Liver (tissue), 2 donors: ENCODE data around the gene ABCC9.

Experiments
- CTCF ChIP-seq: fragments of 150-350 bp; IDR thresholded peaks from 2 replicates; pipeline ENCODE4 v1.5.1; 2017; ENCODE audit warnings: improper control_type of control experiment, low read depth, low read length; ENCODE audit not compliant: missing input control
- FOXA1 ChIP-seq: IDR thresholded peaks from 2 replicates; pipeline ENCODE4 v1.6.1; 2016; ENCODE audit warnings: antibody characterized with exemption
- MAX ChIP-seq: IDR thresholded peaks from 2 replicates; pipeline ENCODE4 v1.6.1; 2016; ENCODE audit warnings: antibody characterized with exemption
- REST ChIP-seq: IDR thresholded peaks from 2 replicates; pipeline ENCODE4 v1.6.1; 2016; ENCODE audit warnings: antibody characterized with exemption, mild to moderate bottlenecking
- donor health status: healthy.

GRCh38 chr12:21987755-21988154 is 46.5 kb upstream of the ABCC9 start:
- TF ChIP-seq REST (no peak), MAX (no peak), CTCF (no peak), FOXA1 (no peak)
